GM10266 (cell line): Measurements from ENCODE around the gene CLMN.

ENCODE experiments used
- DNase-seq: peaks from one replicate; pipeline ENCODE4 v3.0.0; 2012; ENCODE audit errors: extremely low spot score
- TF ChIP-seq, protein P1 (sequence below): IDR thresholded peaks from 2 replicates; pipeline ENCODE4 v1.5.1; 2012; ENCODE audit warnings: mild to moderate bottlenecking, low read depth; ENCODE audit not compliant: control insufficient read depth, insufficient read depth; ENCODE audit errors: missing control alignments

Gene CLMN

GRCh38 chr14:95238487-95239298 is 81.0 kb downstream of the CLMN start:
- no peak for DNase-seq
- TF ChIP-seq, protein P1, sequence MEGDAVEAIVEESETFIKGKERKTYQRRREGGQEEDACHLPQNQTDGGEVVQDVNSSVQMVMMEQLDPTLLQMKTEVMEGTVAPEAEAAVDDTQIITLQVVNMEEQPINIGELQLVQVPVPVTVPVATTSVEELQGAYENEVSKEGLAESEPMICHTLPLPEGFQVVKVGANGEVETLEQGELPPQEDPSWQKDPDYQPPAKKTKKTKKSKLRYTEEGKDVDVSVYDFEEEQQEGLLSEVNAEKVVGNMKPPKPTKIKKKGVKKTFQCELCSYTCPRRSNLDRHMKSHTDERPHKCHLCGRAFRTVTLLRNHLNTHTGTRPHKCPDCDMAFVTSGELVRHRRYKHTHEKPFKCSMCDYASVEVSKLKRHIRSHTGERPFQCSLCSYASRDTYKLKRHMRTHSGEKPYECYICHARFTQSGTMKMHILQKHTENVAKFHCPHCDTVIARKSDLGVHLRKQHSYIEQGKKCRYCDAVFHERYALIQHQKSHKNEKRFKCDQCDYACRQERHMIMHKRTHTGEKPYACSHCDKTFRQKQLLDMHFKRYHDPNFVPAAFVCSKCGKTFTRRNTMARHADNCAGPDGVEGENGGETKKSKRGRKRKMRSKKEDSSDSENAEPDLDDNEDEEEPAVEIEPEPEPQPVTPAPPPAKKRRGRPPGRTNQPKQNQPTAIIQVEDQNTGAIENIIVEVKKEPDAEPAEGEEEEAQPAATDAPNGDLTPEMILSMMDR, result no peak

DNA sequence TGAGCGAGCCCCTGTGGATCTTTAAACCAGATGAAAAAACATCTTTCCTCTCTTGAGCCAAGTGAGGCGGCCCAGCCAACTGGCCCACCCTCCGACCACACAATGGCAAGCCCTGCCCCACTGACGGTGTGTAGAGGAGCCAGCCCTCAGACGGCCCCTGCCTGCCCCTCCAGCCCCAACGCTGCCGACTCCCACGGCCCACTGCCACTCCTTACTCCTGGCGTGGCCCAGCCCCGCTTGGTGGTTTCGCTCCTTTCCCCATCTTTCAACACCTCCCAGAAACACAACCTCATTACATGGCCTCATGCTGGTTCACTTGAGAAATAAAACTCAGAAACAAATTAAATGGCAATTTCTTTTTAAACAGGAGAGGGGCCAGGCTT is 81.8 kb downstream of the CLMN start:
- DNase-seq, result no peak
- TF ChIP-seq, protein P1, result no peak

DNA sequence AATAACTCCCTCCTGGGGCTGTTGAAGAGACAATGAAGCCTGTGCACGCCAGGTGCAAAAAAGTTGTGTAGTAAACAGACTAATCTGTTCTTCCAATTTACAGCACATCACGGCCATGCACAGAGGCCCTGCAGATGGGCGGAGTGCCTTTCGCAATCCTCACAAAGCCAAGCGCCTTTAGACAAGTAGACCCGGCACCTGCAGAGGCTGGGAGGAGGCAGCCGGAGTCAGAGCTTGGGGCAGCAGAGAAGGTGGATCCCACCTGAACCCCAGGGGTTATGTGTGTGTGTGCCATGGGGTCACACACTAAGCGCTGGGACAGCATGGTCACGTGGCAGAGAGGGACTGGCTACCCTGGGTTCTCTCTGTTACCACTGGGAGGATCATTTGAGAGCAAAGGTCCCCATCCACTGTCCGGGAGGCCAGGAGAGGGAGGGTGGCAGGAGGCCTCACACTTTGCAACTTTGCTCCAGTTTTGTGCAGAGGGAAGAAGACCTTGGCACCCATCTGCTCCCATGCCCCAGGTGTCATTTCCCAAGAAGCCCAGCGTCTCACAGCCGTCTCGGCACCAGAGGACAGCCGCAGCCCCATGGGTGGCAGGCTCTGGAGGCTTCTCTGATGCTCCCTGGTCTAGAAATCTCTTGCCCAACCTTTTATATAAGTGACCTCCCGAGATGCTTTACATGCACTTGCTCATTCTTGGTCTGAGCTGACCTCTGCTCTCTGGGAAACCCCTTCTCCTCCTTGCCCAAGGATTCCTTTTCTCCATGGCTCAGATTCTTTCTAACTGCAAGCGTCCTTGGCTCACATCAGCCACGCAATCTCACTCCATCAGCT is 82.4 kb downstream of the CLMN start:
- TF ChIP-seq, protein P1, result no peak
- no peak for DNase-seq

GRCh38 chr14:95236221-95236620 is 83.5 kb downstream of the CLMN start:
- TF ChIP-seq, protein P1, result no peak
- DNase-seq, result no peak

DNA sequence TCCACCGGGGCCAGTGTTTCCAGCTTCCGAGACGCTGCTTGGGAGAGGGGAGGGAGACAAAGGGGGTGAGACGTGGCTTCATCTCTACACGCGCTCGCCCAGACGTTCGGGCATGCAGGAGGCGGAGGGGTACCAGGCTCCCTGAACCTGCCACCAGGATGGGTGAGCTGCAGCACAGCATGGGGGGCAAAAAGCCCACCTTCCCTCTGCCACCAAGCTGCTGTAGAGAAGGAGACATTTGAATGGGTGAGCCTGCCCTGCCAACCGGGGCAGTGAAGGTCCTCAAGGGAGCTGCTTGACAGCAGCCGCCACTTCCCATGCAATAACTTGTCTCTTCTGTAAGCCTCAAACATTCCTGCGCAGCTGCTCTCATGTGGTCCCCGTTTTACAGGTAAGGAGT is 83.9 kb downstream of the CLMN start:
- TF ChIP-seq, protein P1, result no peak
- DNase-seq, result no peak

GRCh38 chr14:95235351-95235750 is 84.4 kb downstream of the CLMN start:
- TF ChIP-seq, protein P1, result no peak
- no peak for DNase-seq

DNA sequence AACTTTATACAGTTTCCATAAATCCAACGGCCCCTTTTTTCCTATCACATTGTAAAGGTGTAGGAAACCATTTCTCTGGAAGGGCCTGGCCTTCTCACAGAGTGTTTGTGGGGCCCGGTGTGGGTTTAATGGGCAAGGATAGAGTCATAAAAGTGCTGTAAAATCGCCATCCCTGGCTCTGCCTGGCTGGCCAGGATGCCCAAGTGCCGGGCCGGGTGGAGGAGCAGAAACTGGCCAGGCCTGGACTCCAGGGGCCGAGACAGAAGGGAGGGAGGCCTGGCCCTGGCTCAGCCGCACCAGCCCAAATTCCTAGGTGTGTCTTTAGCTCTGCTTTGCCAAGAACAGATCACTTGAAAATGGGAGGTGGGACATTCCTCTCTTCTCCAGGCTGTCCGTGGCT is 85.3 kb downstream of the CLMN start:
- DNase-seq, result no peak
- TF ChIP-seq, protein P1, result no peak
